Parathyroid adenoma (tissue), 2 donors: Measurements from ENCODE around the gene DLGAP4.

Experiments
- H2AFZ ChIP-seq: fragments of 300-600 bp; sonication (generic); one replicate; pipeline ENCODE4 v1.7.0; 2017; ENCODE audit warnings: antibody characterized with exemption, mild to moderate bottlenecking
- H3K27ac ChIP-seq: fragments of 300-600 bp; sonication (generic); one replicate; pipeline ENCODE4 v1.7.0; 2017
- H3K27me3 ChIP-seq: fragments of 300-600 bp; sonication (generic); one replicate; pipeline ENCODE4 v1.7.0; 2017; ENCODE audit warnings: low read length; ENCODE audit not compliant: control insufficient read depth, insufficient read depth
- H3K36me3 ChIP-seq: fragments of 300-600 bp; sonication (generic); one replicate; pipeline ENCODE4 v1.7.0; 2017; ENCODE audit warnings: low read length; ENCODE audit not compliant: control insufficient read depth, insufficient read depth
- H3K4me1 ChIP-seq: fragments of 300-600 bp; sonication (generic); one replicate; pipeline ENCODE4 v1.7.0; 2017; ENCODE audit warnings: control low read depth
- H3K4me2 ChIP-seq: fragments of 300-600 bp; sonication (generic); one replicate; pipeline ENCODE4 v1.7.0; 2017; ENCODE audit warnings: low read length
- H3K4me3 ChIP-seq: fragments of 300-600 bp; sonication (generic); one replicate; pipeline ENCODE4 v1.7.0; 2017; ENCODE audit warnings: low read depth, low read length
- H3K79me2 ChIP-seq: fragments of 300-600 bp; sonication (generic); one replicate; pipeline ENCODE4 v1.7.0; 2017; ENCODE audit warnings: control low read depth
- H3K9ac ChIP-seq: fragments of 300-600 bp; sonication (generic); one replicate; pipeline ENCODE4 v1.7.0; 2017; ENCODE audit warnings: mild to moderate bottlenecking
- H3K9me3 ChIP-seq: fragments of 300-600 bp; sonication (generic); one replicate; pipeline ENCODE4 v1.7.0; 2017; ENCODE audit warnings: low read length; ENCODE audit not compliant: control insufficient read depth
- TF ChIP-seq, protein P1 (sequence below): fragments of 300-600 bp; sonication (generic); IDR thresholded peaks from one replicate; pipeline ENCODE4 v1.7.0; 2017; ENCODE audit warnings: antibody characterized with exemption, mild to moderate bottlenecking
- donor health status: primary hyperparathyroidism.

The DLGAP4 gene

GRCh38 chr20:36415475-36416002, 109.4 kb downstream of the DLGAP4 start:
- H3K4me3 ChIP-seq = no peak overlapping the region
- no peaks in the 10 kb centered on the region for H3K79me2 ChIP-seq
- no peak overlapping the region for H3K27ac ChIP-seq
- H3K36me3 ChIP-seq = no peaks in the 10 kb centered on the region
- H2AFZ ChIP-seq = no peak overlapping the region
- TF ChIP-seq, protein P1, sequence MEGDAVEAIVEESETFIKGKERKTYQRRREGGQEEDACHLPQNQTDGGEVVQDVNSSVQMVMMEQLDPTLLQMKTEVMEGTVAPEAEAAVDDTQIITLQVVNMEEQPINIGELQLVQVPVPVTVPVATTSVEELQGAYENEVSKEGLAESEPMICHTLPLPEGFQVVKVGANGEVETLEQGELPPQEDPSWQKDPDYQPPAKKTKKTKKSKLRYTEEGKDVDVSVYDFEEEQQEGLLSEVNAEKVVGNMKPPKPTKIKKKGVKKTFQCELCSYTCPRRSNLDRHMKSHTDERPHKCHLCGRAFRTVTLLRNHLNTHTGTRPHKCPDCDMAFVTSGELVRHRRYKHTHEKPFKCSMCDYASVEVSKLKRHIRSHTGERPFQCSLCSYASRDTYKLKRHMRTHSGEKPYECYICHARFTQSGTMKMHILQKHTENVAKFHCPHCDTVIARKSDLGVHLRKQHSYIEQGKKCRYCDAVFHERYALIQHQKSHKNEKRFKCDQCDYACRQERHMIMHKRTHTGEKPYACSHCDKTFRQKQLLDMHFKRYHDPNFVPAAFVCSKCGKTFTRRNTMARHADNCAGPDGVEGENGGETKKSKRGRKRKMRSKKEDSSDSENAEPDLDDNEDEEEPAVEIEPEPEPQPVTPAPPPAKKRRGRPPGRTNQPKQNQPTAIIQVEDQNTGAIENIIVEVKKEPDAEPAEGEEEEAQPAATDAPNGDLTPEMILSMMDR = no peak
- H3K4me2 ChIP-seq = no peak overlapping the region
- no peaks in the 10 kb centered on the region for H3K27me3 ChIP-seq
- H3K9ac ChIP-seq = no peak overlapping the region
- no peaks in the 10 kb centered on the region for H3K4me1 ChIP-seq
- no peaks in the 10 kb centered on the region for H3K9me3 ChIP-seq

DNA sequence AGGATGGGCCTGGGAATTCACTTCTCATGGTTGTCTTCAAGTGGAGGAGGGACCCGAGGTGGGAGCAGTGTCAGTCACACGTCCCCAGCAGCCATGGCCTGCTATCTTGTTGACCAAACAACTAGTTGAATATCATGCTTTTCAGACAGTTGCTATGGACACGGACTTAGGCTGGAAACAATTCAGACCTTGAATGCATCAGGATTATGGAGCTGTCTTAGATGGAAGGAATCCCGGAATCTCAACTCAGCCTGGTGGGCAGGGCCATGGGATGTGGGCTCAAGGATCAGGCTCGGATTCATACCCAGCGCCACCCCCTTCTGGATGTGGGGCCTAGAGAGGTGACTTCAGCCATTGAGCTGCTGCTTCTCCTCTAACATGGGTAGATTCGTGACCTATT, 112.6 kb downstream of the DLGAP4 start:
- Histone ChIP-seq H3K4me2 (no peak overlapping the region), H3K27ac (no peak overlapping the region), H3K27me3 (no peaks in the 10 kb centered on the region), H3K36me3 (no peaks in the 10 kb centered on the region), H3K4me1 (no peaks in the 10 kb centered on the region), H3K9ac (no peak overlapping the region), H3K79me2 (no peaks in the 10 kb centered on the region), H3K4me3 (no peak overlapping the region), H3K9me3 (no peaks in the 10 kb centered on the region), H2AFZ (no peak overlapping the region)
- TF ChIP-seq, protein P1 = no peak

DNA sequence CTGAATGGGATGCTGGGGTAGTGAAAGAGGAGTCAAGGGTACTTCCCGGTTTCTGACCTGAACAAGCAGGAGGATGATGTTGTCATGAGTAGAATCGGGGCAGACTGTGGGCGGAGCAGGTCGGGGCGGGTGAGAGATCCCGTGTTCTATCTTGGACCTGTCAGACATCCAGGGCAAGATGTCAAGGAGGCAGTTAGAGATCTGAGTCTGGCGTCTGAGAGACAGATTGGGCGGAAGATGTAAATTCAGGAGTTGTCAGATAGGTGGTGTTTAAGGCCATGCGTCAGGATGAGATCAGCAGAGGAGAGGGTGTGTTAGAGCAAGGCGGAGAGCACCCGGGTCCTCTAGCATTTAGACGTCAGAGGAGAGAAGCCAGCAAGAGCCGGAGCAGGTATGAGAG, 115.5 kb downstream of the DLGAP4 start:
- Histone ChIP-seq H3K27me3 (no peaks in the 10 kb centered on the region), H3K79me2 (no peaks in the 10 kb centered on the region)

DNA sequence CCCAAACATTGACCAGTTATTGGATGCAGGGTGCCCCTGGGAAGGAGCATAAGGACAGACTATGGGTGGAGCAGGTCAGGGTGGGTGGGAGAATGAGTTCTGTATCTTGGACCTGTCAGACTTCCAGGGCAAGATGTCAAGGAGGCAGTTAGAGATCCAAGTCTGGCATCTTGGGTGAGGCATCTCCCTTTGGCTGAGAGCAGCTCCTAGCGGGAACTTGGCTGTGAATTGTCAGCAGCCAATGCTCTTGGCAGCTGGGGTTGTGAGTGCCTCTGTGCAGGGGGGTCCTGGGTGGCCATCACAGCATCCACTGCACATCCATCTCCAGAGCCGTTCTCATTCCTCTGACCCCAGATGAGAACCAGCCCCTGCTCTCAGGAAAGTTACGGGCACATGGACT, 118.2 kb downstream of the DLGAP4 start:
- no peaks in the 10 kb centered on the region for H3K9me3 ChIP-seq
- H3K9ac ChIP-seq = no peak overlapping the region
- H3K4me1 ChIP-seq = no peaks in the 10 kb centered on the region
- no peaks in the 10 kb centered on the region for H3K27me3 ChIP-seq
- no peaks in the 10 kb centered on the region for H3K79me2 ChIP-seq
- H3K4me3 ChIP-seq = no peak overlapping the region
- no peak overlapping the region for H3K4me2 ChIP-seq
- no peak overlapping the region for H2AFZ ChIP-seq
- TF ChIP-seq, protein P1 = no peak
- H3K27ac ChIP-seq = no peak overlapping the region
- no peaks in the 10 kb centered on the region for H3K36me3 ChIP-seq

More for the DNA sequence above, 115.5 kb downstream of the DLGAP4 start:
- H3K36me3 ChIP-seq = no peaks in the 10 kb centered on the region
- TF ChIP-seq, protein P1 = no peak
- H3K4me3 ChIP-seq = no peak overlapping the region
- H2AFZ ChIP-seq = no peak overlapping the region
- no peaks in the 10 kb centered on the region for H3K4me1 ChIP-seq
- H3K4me2 ChIP-seq = no peak overlapping the region
- no peak overlapping the region for H3K27ac ChIP-seq
- H3K9me3 ChIP-seq = no peaks in the 10 kb centered on the region
- H3K9ac ChIP-seq = no peak overlapping the region

GRCh38 chr20:36425166-36425565, 119.0 kb downstream of the DLGAP4 start:
- Histone ChIP-seq H3K4me2 (no peak overlapping the region), H3K4me3 (no peak overlapping the region), H3K4me1 (no peaks in the 10 kb centered on the region), H2AFZ (no peak overlapping the region), H3K27ac (no peak overlapping the region), H3K79me2 (no peaks in the 10 kb centered on the region), H3K27me3 (no peaks in the 10 kb centered on the region), H3K9me3 (no peaks in the 10 kb centered on the region), H3K36me3 (no peaks in the 10 kb centered on the region), H3K9ac (no peak overlapping the region)
- TF ChIP-seq, protein P1 = no peak
